ENCODE data around the gene POM121C. TPM values are rescaled to one million over a fixed set of nuclear protein-coding genes. Genes with fewer than 3 reads are reported as not detected.

POM121C gene
- 7.2 and 21.7 TPM in 2 replicates for total RNA-seq

GRCh38 chr7:75485979-75486643 lies at the start of gene POM121C:
TSS of gene POM121C (minus strand) at chr7:75486299. CDS start at chr7:75441496, 44,803 bp downstream.

DNA sequence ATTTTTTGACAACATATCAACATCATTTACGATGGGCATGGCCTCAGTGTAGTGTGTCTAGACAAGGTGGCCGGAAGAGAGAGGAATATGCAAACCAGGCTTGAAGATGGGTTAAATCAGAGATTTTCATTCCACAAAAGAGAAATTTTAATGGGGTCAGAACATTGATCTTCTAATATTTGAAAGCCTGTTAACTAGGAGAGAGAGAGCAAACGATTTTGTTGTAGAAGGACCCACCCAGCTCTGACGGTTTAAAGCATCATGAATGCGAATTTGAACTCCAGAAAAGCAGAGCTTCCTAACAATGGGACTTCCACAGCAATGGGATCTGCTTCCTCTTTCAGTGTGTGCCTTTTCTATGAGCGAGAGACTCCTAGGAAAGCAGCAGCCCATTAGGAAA lies 5.9 kb upstream of the POM121C start, which contains the start of gene SPDYE5:
SPDYE5 (plus strand) TSS at position 301 of the 400 bp plus-strand sequence. CDS start 1,728 bp downstream, outside the sequence.

DNA sequence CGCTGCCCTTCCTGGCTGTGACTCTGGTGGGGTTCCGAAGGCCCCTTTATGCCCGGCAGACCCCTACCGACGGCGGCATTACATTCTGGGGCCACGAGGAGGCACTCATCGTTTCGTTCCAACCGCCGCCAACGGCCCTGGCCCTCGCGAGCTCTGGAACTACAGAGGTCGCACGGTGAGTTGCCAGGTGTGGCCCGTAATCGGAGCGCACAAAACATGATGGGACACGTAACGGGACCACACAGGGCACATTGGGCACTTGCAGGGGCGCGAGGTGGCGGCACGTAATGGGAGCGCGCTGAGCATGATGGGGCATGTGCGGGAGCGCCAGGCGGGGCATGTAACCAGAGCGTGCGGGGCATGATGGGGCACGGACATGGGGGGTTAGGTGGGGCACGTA lies 90.8 kb downstream of the POM121C start, which contains the start of gene TRIM73:
TRIM73 (plus strand) TSS at position 301 of the 400 bp plus-strand sequence. CDS start 3,305 bp downstream, outside the sequence.

Other genes with a start within 250 kb of the POM121C start
- 0.68 and 2.1 TPM in 2 replicates for gene TRIM73, start 90.7 kb downstream of the POM121C start, total RNA-seq
- not detected in 2 replicates for gene SPDYE5, start 6.0 kb upstream of the POM121C start, total RNA-seq